K562 (cell line): ENCODE data around the gene TMEM108. TPM values are rescaled to one million over a fixed set of nuclear protein-coding genes. Genes with fewer than 3 reads are reported as not detected.

Source experiments
- ATAC-seq: fragments of 200-7000 bp; cut with Tn5 transposase; 3 replicates; pipeline ENCODE4 v1.9.1; 2020; ENCODE audit warnings: moderate library complexity
- BruUV-seq: library from RNA; stranded (reverse); fragments of 400-500 nt; replicated peaks from 2 replicates; lab custom pipeline; 2021; lab: Mats Ljungman, UMichigan
- CTCF ChIA-PET: fragments of 300-600 bp; formaldehyde crosslinking; extraction: SDS; loops from one replicate; lab custom pipeline; 2021; ENCODE audit warnings: low intra/inter-chr PET ratio; lab: Yijun Ruan, JAX
- POLR2A ChIA-PET: fragments of 300-600, 350-650 bp; sonication (Branson Sonifier 250); formaldehyde crosslinking; extraction: SDS; loops from one replicate; lab custom pipeline; 2021; ENCODE audit warnings: antibody characterized with exemption, inconsistent platforms; lab: Yijun Ruan, JAX
- DNase-seq, 4 experiments: peaks; one replicate each; pipeline versions ENCODE4 v3.0.0 to v3.0.0-alpha.2; 2011 to 2018; ENCODE audit warnings: low spot score in 3 of 4, mixed read lengths in 3 of 4; ENCODE audit errors: extremely low read depth in 1 of 4
- FAIRE-seq: peaks from 2 replicates; lab custom pipeline; 2011; peaks lifted over from hg19 to GRCh38; lab: Jason Lieb, UNC
- H2AFZ ChIP-seq: 2 replicates; pipeline ENCODE4 v1.6.0; 2011; ENCODE audit warnings: low read depth, low read length, control low read depth, inconsistent platforms
- H3K27ac ChIP-seq: fragments of 200-600 bp; 3 replicates; pipeline ENCODE4 v1.8.0; 2011; ENCODE audit warnings: low read depth, mild to moderate bottlenecking, control low read depth, inconsistent platforms, low read length, moderate library complexity, mixed read lengths; ENCODE audit errors: extremely low read depth
- H3K27me3 ChIP-seq, 2 experiments: fragments of 300-600 bp in 1 of 2; 2 replicates in 1 of 2; 3 replicates in 1 of 2; pipeline versions ENCODE4 v1.6.0 to v1.8.0; 2011; ENCODE audit warnings: inconsistent platforms in 2 of 2, low read length in 2 of 2, mild to moderate bottlenecking in 1 of 2, mixed read lengths in 1 of 2, moderate library complexity in 1 of 2; ENCODE audit not compliant: control insufficient read depth in 2 of 2, insufficient read depth in 2 of 2
- H3K36me3 ChIP-seq: fragments of 300-600 bp; 3 replicates; pipeline ENCODE4 v1.8.0; 2011; ENCODE audit warnings: mild to moderate bottlenecking, low read length, inconsistent platforms; ENCODE audit not compliant: control insufficient read depth, insufficient read depth
- H3K4me1 ChIP-seq, 2 experiments: fragments of 200-600 bp in 1 of 2; replicated peaks in 1 of 2; 2 replicates in 1 of 2; 3 replicates in 1 of 2; pipeline versions ENCODE4 v1.5.1 to v1.8.0; 2011; ENCODE audit warnings: inconsistent platforms in 2 of 2, low read length in 2 of 2, mild to moderate bottlenecking in 1 of 2, mixed read lengths in 1 of 2, moderate library complexity in 1 of 2; ENCODE audit not compliant: control insufficient read depth in 2 of 2, insufficient read depth in 2 of 2
- H3K4me2 ChIP-seq: 2 replicates; pipeline ENCODE4 v1.6.1; 2011; ENCODE audit warnings: low read length, control low read depth, inconsistent platforms, mixed read lengths; ENCODE audit not compliant: insufficient read depth
- H3K4me3 ChIP-seq: fragments of 200-600 bp; sonication (generic), shearing (Covaris generic); 2 replicates; pipeline ENCODE4 v1.5.1; 2016; ENCODE audit warnings: control low read depth, inconsistent platforms
- H3K79me2 ChIP-seq: fragments of 200-600 bp; 3 replicates; pipeline ENCODE4 v1.8.0; 2011; ENCODE audit warnings: low read length, inconsistent platforms; ENCODE audit not compliant: control insufficient read depth, insufficient read depth
- H3K9ac ChIP-seq, 2 experiments: 2 replicates each; pipeline versions ENCODE4 v1.6.0 to v1.6.1; 2011; ENCODE audit warnings: low read depth in 2 of 2, low read length in 2 of 2, control low read depth in 1 of 2, inconsistent platforms in 1 of 2, mild to moderate bottlenecking in 1 of 2, mixed read lengths in 1 of 2; ENCODE audit not compliant: insufficient read depth in 1 of 2
- H3K9me1 ChIP-seq: one replicate; pipeline ENCODE4 v1.6.0; 2011; ENCODE audit warnings: inconsistent platforms, mild to moderate bottlenecking, low read length, moderate library complexity; ENCODE audit not compliant: control insufficient read depth, insufficient read depth
- H3K9me3 ChIP-seq: replicated peaks from 2 replicates; pipeline ENCODE4 v1.5.1; 2011; ENCODE audit warnings: low read depth, low read length, inconsistent platforms; ENCODE audit not compliant: control insufficient read depth, insufficient read depth
- H4K20me1 ChIP-seq: replicated peaks from 2 replicates; pipeline ENCODE4 v1.6.1; 2011; ENCODE audit warnings: low read length, inconsistent platforms, mixed read lengths; ENCODE audit not compliant: control insufficient read depth, insufficient read depth
- CHD2 ChIP-seq: IDR thresholded peaks from 2 replicates; pipeline ENCODE4 v1.6.1; 2011; ENCODE audit warnings: low read depth, low read length
- FOXA1 ChIP-seq: fragments of 450-650 bp; IDR thresholded peaks from 2 replicates; pipeline ENCODE4 v1.6.1; 2016; ENCODE audit warnings: mild to moderate bottlenecking, borderline replicate concordance
- HEY1 ChIP-seq: fragments of 250-450 bp; sonication (Bioruptor Pico); IDR thresholded peaks from 2 replicates; pipeline ENCODE4 v1.5.0; 2020; ENCODE audit warnings: mild to moderate bottlenecking, moderate library complexity, borderline replicate concordance
- HNRNPL ChIP-seq: fragments of 200-400 bp; formaldehyde crosslinking; IDR thresholded peaks from 2 replicates; pipeline ENCODE4 v1.6.1; 2017; ENCODE audit warnings: low read depth, mild to moderate bottlenecking, low read length
- KAT2B ChIP-seq: IDR thresholded peaks from one replicate; pipeline ENCODE4 v1.6.1; 2012; ENCODE audit warnings: low read depth, mild to moderate bottlenecking, control low read depth, inconsistent platforms, low read length, moderate library complexity
- LARP7 ChIP-seq: fragments of 450-650 bp; IDR thresholded peaks from 2 replicates; pipeline ENCODE4 v1.6.1; 2016
- PHF20 ChIP-seq: fragments of 450-650 bp; IDR thresholded peaks from 2 replicates; pipeline ENCODE4 v1.6.1; 2018; ENCODE audit not compliant: partially characterized antibody
- TOE1 ChIP-seq, 2 experiments: fragments of 450-650 bp in 1 of 2; sonication (generic) in 1 of 2; formaldehyde crosslinking in 1 of 2; IDR thresholded peaks; 2 replicates each; pipeline versions ENCODE4 v1.7.1 to v1.8.0; 2016 to 2022; ENCODE audit warnings: borderline replicate concordance in 2 of 2, mild to moderate bottlenecking in 2 of 2, antibody characterized with exemption in 1 of 2, inconsistent platforms in 1 of 2, low read depth in 1 of 2, missing genetic modification reagents in 1 of 2, moderate library complexity in 1 of 2
- ZNF12 ChIP-seq: sonication (generic); formaldehyde crosslinking; IDR thresholded peaks from 2 replicates; pipeline ENCODE4 v1.4.0; 2020; ENCODE audit warnings: mild to moderate bottlenecking, missing genetic modification reagents
- ZNF507 ChIP-seq: conservative IDR thresholded peaks from 2 replicates; pipeline ENCODE4 v1.6.1; 2017; ENCODE audit warnings: missing genetic modification characterization, missing compliant biosample characterization
- WGBS: fragments of 100-300 bp; shearing (Covaris generic); methylation state at CpG from one replicate; pipeline ENCODE4 v1.1.6; 2016; ENCODE audit warnings: low coverage, mixed read lengths; ENCODE audit not compliant: insufficient coverage; ENCODE audit errors: missing lambda C conversion rate; 5-methylcytosine and 5-hydroxymethylcytosine counted together
- in situ Hi-C: fragments of 300-500 bp; cut with MboI; formaldehyde crosslinking; loops from 4 replicates; pipeline ENCODE4 v1.15.0; 2018; ENCODE audit warnings: inconsistent platforms, mixed read lengths
- intact Hi-C: fragments of 100-400 bp; cut with micrococcal nuclease; formaldehyde crosslinking; loops from 2 replicates; pipeline ENCODE4 v1.14.2; 2022
- polyA plus RNA-seq, 8 experiments: library from polyadenylated mRNA; depleted of rRNA in 4 of 8; stranded (reverse) in 5 of 8; unstranded in 3 of 8; fragments of >200 nt; fragmentation: Nextera tagmentation in 2 of 8; fragmentation: Illumina TruSeq in 1 of 8; extraction: Ambion mirVana in 2 of 8; extraction: Trizol in 1 of 8; gene quantifications; 2 replicates each; pipeline versions ENCODE4 v1.2.1 to v1.2.3, GENCODE V29; 2011 to 2014; ENCODE audit warnings: inconsistent platforms in 1 of 8, missing spikeins in 1 of 8
- total RNA-seq, 7 experiments: library from RNA; depleted of rRNA in 6 of 7; stranded (reverse); fragments of >200 nt in 6 of 7; fragmentation: Illumina TruSeq in 2 of 7; extraction: Trizol in 2 of 7; gene quantifications; 2 replicates each; pipeline versions ENCODE4 v1.2.1 to v1.2.3, GENCODE V29; 2011 to 2021; ENCODE audit warnings: low replicate concordance in 1 of 7
- TF ChIP-seq, protein P1 (sequence below): fragments of 450-650 bp; IDR thresholded peaks from 2 replicates; pipeline ENCODE4 v1.7.0; 2016; ENCODE audit warnings: borderline replicate concordance
- TF ChIP-seq, protein P2 (sequence below): fragments of 250-450 bp; sonication (Bioruptor Pico); IDR thresholded peaks from 2 replicates; pipeline ENCODE4 v1.4.0; 2020
- TF ChIP-seq, protein P3 (sequence below), 2 experiments: fragments of 450-650 bp in 1 of 2; IDR thresholded peaks; 2 replicates each; pipeline ENCODE4 v1.6.1; 2011 to 2017; ENCODE audit warnings: low read depth in 2 of 2, antibody characterized with exemption in 1 of 2, borderline replicate concordance in 1 of 2, low read length in 1 of 2, mild to moderate bottlenecking in 1 of 2, mixed read lengths in 1 of 2; ENCODE audit not compliant: control insufficient read depth in 1 of 2
- TF ChIP-seq, protein P4 (sequence below): fragments of 250-450 bp; sonication (Bioruptor Pico); IDR thresholded peaks from 2 replicates; pipeline ENCODE4 v1.8.0; 2022; ENCODE audit warnings: inconsistent platforms

Gene TMEM108
- total and polyA plus RNA-seq, 9 of the 15 experiments (the other 6 are each of a cell fraction or from before 2014, with no cell fraction given): 0.65 to 11.1 (median 3.4) TPM

DNA sequence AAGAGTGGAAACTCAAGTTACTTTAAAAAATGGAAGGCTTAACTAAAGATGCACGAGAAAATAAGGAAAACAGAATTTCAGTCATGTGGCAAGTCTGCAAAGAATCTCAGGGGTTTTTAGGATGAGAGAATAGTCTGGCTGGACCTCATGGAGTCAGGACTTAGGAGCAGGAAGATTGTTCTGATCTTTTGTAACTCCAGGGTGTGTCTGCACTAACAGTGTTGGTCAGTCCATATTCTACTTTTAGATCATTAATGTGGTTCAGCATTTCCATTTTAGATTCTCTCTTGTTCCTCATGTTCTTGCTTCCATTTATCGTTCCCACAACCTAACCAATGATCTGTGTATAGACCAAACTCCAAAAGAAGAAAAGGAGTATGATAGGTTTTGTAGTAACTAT lies 15.3 kb downstream of the TMEM108 start:
- in situ Hi-C loops: no loop called here
- intact Hi-C loops: no loop called here
- H3K9me1 ChIP-seq: no peaks in the 10 kb centered on the region
- no peak overlapping the region for H3K27ac ChIP-seq
- H3K36me3 ChIP-seq: no peaks in the 10 kb centered on the region
- H2AFZ ChIP-seq: no peak overlapping the region
- no peak overlapping the region for H3K9ac ChIP-seq
- H4K20me1 ChIP-seq: no peaks in the 10 kb centered on the region
- H3K4me1 ChIP-seq: no peaks in the 10 kb centered on the region
- BruUV-seq: no TSS peak
- H3K4me3 ChIP-seq: no peak overlapping the region
- H3K9me3 ChIP-seq: no peaks in the 10 kb centered on the region
- DNase-seq (no peak), ATAC-seq (no peak), FAIRE-seq (no peak)
- H3K79me2 ChIP-seq: no peaks in the 10 kb centered on the region; the same call in 2 of the 3 replicates
- ChIA-PET POLR2A (no interaction called here), CTCF (no interaction called here)
- no peak overlapping the region for H3K4me2 ChIP-seq
- WGBS: 3% methylated on average over 2 of the region's 2 CpGs
- no peaks in the 10 kb centered on the region for H3K27me3 ChIP-seq
- TF ChIP-seq HNRNPL: no peak
- no peak for TF ChIP-seq ZNF12 (CRISPR knock-in tag)
- no peak for TF ChIP-seq PHF20
- TF ChIP-seq LARP7: no peak
- no peak for TF ChIP-seq KAT2B
- TF ChIP-seq, protein P1, sequence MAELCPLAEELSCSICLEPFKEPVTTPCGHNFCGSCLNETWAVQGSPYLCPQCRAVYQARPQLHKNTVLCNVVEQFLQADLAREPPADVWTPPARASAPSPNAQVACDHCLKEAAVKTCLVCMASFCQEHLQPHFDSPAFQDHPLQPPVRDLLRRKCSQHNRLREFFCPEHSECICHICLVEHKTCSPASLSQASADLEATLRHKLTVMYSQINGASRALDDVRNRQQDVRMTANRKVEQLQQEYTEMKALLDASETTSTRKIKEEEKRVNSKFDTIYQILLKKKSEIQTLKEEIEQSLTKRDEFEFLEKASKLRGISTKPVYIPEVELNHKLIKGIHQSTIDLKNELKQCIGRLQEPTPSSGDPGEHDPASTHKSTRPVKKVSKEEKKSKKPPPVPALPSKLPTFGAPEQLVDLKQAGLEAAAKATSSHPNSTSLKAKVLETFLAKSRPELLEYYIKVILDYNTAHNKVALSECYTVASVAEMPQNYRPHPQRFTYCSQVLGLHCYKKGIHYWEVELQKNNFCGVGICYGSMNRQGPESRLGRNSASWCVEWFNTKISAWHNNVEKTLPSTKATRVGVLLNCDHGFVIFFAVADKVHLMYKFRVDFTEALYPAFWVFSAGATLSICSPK: no peak
- no peak for TF ChIP-seq HEY1 (CRISPR knock-in tag)
- no peak for TF ChIP-seq ZNF507 (tag)
- TF ChIP-seq, protein P2, sequence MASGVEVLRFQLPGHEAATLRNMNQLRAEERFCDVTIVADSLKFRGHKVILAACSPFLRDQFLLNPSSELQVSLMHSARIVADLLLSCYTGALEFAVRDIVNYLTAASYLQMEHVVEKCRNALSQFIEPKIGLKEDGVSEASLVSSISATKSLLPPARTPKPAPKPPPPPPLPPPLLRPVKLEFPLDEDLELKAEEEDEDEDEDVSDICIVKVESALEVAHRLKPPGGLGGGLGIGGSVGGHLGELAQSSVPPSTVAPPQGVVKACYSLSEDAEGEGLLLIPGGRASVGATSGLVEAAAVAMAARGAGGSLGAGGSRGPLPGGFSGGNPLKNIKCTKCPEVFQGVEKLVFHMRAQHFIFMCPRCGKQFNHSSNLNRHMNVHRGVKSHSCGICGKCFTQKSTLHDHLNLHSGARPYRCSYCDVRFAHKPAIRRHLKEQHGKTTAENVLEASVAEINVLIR (CRISPR knock-in tag): no peak
- TF ChIP-seq TOE1 (IDR thresholded peaks at IDR 0.05; ENCODE audit: borderline replicate concordance): no peak
- TF ChIP-seq TOE1 (CRISPR knock-in tag; IDR thresholded peaks at IDR 0.05; ENCODE audit: borderline replicate concordance, low read depth): no peak
- TF ChIP-seq, protein P3, sequence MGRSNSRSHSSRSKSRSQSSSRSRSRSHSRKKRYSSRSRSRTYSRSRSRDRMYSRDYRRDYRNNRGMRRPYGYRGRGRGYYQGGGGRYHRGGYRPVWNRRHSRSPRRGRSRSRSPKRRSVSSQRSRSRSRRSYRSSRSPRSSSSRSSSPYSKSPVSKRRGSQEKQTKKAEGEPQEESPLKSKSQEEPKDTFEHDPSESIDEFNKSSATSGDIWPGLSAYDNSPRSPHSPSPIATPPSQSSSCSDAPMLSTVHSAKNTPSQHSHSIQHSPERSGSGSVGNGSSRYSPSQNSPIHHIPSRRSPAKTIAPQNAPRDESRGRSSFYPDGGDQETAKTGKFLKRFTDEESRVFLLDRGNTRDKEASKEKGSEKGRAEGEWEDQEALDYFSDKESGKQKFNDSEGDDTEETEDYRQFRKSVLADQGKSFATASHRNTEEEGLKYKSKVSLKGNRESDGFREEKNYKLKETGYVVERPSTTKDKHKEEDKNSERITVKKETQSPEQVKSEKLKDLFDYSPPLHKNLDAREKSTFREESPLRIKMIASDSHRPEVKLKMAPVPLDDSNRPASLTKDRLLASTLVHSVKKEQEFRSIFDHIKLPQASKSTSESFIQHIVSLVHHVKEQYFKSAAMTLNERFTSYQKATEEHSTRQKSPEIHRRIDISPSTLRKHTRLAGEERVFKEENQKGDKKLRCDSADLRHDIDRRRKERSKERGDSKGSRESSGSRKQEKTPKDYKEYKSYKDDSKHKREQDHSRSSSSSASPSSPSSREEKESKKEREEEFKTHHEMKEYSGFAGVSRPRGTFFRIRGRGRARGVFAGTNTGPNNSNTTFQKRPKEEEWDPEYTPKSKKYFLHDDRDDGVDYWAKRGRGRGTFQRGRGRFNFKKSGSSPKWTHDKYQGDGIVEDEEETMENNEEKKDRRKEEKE (IDR thresholded peaks at IDR 0.05; ENCODE audit: borderline replicate concordance in 1 of 2, control insufficient read depth in 1 of 2, low read depth in 2 of 2, low read length in 1 of 2): no peak
- TF ChIP-seq FOXA1: no peak
- TF ChIP-seq, protein P4, sequence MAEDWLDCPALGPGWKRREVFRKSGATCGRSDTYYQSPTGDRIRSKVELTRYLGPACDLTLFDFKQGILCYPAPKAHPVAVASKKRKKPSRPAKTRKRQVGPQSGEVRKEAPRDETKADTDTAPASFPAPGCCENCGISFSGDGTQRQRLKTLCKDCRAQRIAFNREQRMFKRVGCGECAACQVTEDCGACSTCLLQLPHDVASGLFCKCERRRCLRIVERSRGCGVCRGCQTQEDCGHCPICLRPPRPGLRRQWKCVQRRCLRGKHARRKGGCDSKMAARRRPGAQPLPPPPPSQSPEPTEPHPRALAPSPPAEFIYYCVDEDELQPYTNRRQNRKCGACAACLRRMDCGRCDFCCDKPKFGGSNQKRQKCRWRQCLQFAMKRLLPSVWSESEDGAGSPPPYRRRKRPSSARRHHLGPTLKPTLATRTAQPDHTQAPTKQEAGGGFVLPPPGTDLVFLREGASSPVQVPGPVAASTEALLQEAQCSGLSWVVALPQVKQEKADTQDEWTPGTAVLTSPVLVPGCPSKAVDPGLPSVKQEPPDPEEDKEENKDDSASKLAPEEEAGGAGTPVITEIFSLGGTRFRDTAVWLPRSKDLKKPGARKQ (CRISPR knock-in tag): no peak
- TF ChIP-seq CHD2: no peak
